PC-3 (cell line): Measurements from ENCODE around the gene HNRNPUL2.

ENCODE experiments used
- EZH2 ChIP-seq: fragments of 300-600 bp; sonication (generic); IDR thresholded peaks from one replicate; pipeline ENCODE4 v1.6.1; 2017; ENCODE audit warnings: antibody characterized with exemption, mild to moderate bottlenecking, low read length; ENCODE audit not compliant: unreplicated experiment
- EZH2phosphoT487 ChIP-seq: fragments of 300-600 bp; sonication (generic); IDR thresholded peaks from 2 replicates; pipeline ENCODE4 v1.6.1; 2018; ENCODE audit warnings: mild to moderate bottlenecking, antibody characterized with exemption, low read length, borderline replicate concordance
- TF ChIP-seq, protein P1 (sequence below): fragments of 300-600 bp; sonication (generic); conservative IDR thresholded peaks from 2 replicates; pipeline ENCODE4 v1.5.1; 2017; ENCODE audit warnings: antibody characterized with exemption, low read depth, mild to moderate bottlenecking, low read length

DNA sequence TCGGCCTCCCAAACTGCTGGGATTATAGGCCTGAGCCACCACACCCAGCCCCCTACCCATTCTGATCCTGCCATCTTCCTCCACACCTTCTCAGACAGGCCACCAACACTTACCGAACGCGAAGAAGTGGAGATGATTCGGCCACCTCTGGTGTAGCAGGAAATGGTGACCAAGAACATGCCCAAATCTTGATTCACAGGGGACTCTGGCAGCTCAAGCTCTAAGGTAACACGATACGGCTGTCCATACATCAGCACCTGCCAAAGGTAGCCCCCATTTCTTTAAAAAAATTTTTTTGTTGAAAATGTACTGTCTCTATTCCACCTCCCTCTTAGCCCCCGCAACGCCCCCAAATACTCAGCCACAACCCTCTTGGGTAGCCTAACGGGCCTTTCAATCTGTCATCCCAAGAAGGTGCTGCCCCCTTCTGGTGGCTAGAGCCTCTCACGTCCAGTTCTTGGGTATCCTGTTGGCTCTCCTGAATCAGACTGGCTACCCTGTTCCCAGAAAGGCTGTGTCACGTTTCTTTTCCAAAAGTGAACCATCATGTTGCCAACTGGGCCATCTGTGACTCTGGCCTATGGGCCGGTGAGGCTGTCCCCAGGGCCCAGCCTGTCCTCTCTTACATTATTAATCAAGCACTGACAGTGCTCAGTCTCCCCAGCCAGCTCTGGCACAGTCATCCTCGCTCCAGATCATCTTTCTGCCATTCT lies 32.6 kb downstream of the HNRNPUL2 start:
- TF ChIP-seq, protein P1, sequence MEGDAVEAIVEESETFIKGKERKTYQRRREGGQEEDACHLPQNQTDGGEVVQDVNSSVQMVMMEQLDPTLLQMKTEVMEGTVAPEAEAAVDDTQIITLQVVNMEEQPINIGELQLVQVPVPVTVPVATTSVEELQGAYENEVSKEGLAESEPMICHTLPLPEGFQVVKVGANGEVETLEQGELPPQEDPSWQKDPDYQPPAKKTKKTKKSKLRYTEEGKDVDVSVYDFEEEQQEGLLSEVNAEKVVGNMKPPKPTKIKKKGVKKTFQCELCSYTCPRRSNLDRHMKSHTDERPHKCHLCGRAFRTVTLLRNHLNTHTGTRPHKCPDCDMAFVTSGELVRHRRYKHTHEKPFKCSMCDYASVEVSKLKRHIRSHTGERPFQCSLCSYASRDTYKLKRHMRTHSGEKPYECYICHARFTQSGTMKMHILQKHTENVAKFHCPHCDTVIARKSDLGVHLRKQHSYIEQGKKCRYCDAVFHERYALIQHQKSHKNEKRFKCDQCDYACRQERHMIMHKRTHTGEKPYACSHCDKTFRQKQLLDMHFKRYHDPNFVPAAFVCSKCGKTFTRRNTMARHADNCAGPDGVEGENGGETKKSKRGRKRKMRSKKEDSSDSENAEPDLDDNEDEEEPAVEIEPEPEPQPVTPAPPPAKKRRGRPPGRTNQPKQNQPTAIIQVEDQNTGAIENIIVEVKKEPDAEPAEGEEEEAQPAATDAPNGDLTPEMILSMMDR = peak; percentile 95
- TF ChIP-seq EZH2 (no peak), EZH2phosphoT487 (no peak)
